NOMO-1 (cell line): ENCODE results near the gene PKN1.

ENCODE experiments used
- DNase-seq, 2 experiments: peaks; one replicate each; lab custom pipeline; 2025; ENCODE audit not compliant: unreplicated experiment in 2 of 2; lab: John Stamatoyannopoulos, UW

The PKN1 gene

GRCh38 chr19:14425696-14426138 lies 7.4 kb upstream of the PKN1 start:
- no peak for DNase-seq

- DNase-seq, result no peak
These were observed 5.6 kb upstream of the PKN1 start for GRCh38 chr19:14427461-14427860.

DNA sequence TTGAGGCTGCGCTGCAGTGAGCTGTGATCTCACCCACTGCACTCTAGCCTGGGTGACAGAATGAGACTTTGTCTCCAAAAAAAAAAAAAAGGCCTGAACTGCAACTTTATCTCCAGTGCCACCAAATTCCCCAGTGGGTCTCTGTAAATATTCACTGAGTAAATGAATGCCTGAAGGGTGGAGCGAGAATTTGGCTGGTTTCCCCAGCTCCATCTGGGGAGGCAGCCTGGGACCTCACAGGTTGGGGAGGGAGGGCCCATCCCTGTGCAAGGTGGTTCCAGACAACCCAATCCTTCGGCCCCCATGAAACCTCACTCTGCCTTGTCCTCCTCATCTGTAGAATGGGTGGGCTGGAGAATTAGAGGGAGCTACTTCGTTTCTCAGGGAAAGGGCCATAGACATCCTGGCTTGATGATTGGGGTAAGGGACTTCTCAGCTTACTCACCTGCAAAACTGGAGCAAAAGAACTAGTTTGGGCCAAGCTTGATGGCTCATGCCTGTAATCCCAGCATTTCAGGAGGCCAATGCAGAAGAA lies 4.2 kb upstream of the PKN1 start:
- DNase-seq, result no peak

GRCh38 chr19:14430712-14431111 lies 2.4 kb upstream of the PKN1 start:
- DNase-seq, result no peak

DNA sequence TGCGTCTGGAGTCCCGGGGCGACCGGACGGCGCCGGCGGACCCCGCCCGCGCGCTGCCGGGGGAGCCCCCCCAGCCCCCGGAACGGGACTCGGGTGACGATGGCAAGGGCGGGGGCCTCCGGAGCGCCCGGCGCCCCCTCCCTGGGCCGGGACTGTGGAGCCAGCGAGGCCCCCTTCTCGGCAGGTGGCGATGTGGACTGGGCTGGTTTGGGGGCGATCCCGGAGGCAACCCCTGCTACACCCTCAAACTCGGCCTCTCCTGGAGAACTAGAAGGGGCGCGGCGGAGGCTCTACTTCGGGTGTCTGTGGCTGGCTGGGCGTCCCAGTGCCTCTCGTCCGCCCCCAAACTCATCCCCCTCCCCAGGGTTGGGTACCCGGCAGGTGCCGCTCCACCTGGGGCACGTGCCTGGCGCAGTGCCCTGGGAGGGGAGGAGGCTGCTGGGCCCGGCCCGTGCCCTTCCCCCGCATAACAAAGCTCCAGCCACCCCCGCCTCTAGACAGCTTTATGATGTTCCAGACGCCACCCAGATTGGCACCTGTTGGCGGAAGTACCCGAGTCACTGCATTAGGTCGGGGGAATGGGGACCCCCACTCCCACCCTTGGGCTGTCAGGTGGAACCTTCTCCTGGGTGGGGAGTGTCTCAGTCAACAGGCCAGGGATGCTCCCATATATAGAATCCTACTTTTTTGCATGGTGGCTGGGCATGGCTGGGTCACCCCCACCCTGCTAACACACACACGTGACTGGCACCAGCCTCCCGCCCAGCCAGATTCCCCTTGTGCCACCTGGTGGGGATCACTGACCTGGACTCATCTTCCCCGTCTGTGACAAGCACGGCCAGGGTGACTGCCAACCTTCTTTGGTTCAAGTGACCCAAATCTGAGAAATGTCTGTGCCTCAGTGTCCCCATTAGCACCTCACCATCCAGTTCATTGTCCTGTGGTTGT lies 722 bp downstream of the PKN1 start:
- DNase-seq, result no peak

GRCh38 chr19:14434543-14435319 lies 1.6 kb downstream of the PKN1 start:
- peak; percentile 48 to 61 for DNase-seq

GRCh38 chr19:14435320-14436050 lies 2.4 kb downstream of the PKN1 start:
- no peak for DNase-seq

DNA sequence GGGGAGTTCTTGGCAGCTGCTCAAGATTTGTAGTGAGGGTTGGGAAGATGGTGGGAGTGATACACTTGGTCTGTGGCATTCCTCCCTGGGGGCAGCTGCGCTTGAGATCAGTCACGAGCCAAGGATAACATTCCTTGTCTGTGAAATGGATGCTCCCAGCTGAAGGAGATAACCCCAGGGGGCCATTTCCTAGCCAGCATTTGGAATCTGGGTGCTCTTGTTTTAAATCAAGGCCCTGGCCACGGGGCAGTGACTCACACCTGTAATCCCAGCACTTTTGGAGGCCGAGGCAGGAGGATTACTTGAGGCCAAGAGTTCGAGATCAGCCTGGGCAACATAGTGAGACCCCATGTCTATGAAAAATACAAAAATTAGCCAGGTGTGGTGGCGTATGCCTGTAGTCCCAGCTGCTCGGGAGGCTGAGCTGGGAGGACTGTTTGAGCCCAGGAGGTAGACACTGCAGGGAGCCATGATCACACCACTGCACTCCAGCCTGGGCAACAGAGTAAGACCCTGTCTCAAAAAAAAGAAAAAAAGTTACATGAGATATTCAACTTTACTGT lies 4.6 kb downstream of the PKN1 start:
- DNase-seq, result no peak

GRCh38 chr19:14439014-14439413 lies 5.9 kb downstream of the PKN1 start:
- DNase-seq, result peak in 1 of 2 experiments; percentile 25

- peak; percentile 90 to 94 for DNase-seq
These were observed 6.9 kb downstream of the PKN1 start for GRCh38 chr19:14440049-14440448.

DNA sequence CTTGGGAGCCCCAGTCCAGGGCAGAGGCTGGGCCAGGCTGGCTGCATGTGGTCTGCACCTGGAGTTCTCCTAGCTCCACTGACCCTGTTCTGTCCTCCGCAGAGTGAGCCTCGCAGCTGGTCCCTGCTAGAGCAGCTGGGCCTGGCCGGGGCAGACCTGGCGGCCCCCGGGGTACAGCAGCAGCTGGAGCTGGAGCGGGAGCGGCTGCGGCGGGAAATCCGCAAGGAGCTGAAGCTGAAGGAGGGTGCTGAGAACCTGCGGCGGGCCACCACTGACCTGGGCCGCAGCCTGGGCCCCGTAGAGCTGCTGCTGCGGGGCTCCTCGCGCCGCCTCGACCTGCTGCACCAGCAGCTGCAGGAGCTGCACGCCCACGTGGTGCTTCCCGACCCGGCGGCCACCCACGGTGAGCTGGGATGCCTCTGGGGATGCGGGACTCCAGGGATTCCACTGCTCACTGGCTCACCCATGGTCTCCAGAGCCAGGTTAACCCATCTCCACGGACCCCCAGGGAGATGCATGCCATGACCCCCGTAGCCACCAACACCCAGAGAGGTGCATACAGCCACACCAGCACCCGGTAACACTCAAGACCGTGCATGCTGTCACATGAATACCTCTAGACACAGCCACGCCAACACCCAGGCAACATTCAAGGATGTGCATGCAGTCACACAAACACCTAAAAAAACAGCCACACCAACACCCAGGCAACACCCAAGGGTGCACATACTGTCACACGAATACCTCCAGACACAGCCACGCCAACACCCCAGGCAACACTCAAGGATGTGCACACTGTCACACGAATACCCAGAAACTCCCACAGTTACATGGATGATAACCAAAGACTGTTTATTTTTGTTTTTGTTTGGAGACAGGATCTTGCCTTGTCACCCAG lies 8.2 kb downstream of the PKN1 start:
- no peak for DNase-seq

DNA sequence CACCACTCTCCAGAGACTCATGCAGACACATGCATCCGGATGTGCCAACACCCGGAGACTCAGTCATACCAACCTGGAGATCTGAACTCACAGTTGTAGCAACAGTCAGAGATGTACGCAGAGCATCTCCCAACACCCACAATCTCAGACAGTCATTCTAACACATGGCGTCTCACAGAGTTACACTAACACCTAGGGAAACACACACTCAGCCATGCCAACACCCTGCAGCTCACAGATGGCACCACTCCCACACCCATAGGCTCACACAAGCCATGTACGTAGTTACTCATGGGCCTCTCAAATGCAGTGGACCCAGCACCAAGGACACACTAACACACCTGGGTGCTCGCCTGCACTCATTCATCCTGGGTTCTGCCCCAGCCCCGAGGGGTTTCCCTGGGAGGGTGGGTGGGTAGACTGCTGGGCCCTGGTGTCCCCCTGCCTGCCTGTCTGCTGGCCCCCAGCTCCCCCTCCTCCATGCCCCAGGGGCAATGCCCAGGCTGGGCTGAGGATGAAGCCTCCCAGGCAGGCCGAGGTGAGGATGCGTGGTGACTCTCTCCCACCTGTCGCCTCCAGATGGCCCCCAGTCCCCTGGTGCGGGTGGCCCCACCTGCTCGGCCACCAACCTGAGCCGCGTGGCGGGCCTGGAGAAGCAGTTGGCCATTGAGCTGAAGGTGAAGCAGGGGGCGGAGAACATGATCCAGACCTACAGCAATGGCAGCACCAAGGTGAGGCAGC lies 10.0 kb downstream of the PKN1 start:
- DNase-seq, result no peak

DNA sequence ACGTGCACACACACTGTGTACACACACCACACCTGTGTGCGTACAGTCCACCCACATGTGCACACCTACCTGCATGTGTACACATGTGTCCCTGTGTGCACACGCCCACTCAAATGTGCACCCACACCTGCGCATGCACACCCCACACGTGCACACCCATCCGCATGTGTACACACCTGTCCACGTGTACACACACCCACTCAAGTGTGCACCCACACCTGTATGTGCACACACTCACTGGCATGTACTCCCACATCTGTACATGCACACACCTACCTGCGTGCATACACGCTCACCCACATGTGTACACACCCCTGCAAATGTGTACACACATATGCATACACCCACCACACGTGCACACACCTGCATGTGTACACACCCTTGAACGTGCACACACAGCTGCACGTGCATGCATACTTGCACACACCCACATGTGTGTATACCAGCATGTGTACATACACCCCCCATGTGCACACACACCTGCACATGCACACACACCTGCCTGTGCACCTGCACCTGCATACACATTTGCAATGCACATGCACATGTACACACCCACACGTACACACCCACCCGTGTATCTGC lies 10.6 kb downstream of the PKN1 start:
- DNase-seq, result no peak

GRCh38 chr19:14446336-14447036 lies 13.4 kb downstream of the PKN1 start:
- DNase-seq, result no peak

DNA sequence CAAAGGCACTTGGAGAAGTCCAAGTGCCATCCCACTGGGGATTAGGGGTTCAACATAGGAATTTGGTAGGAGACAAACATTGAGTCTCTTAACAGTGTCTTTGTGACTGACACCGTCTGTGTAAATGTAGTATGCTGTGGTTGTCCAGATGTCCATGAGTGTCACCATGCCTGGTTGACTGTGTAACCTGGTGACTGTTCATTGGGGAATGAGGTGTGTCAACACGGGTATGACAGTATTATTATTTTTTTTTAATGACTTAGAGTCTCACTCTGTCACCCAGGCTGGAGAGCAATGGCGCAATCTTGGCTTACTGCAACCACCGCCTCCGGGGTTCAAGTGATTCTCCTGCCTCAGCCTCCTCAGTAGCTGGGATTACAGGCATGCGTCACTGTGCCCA lies 16.2 kb downstream of the PKN1 start:
- no peak for DNase-seq

- DNase-seq, result peak; percentile 24 to 28
These were observed 17.2 kb downstream of the PKN1 start for GRCh38 chr19:14450168-14450874.

DNA sequence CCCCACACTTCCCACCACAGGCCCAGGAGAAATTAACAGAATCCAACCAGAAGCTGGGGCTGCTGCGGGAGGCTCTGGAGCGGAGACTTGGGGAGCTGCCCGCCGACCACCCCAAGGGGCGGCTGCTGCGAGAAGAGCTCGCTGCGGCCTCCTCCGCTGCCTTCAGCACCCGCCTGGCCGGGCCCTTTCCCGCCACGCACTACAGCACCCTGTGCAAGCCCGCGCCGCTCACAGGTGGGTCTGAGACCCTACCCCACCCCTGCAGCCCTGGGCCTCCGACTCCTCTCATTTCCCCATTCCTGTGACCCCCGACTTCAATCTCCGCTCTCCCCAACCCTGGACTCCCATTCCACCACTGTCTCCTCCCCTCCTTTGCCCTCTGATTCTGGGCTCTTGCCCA lies 17.8 kb downstream of the PKN1 start:
- DNase-seq, result no peak
